Endothelial cell of umbilical vein (primary cell): ENCODE measurements around the gene UBE3B.

Experiments used
- EZH2 ChIP-seq: IDR thresholded peaks from 2 replicates; pipeline ENCODE4 v1.6.1; 2012; ENCODE audit warnings: borderline replicate concordance, low read depth, mild to moderate bottlenecking, moderate library complexity, low read length, inconsistent platforms; ENCODE audit not compliant: severe bottlenecking
- POLR2A ChIP-seq: IDR thresholded peaks from 2 replicates; pipeline ENCODE4 v1.6.1; 2012; ENCODE audit warnings: low read depth, mild to moderate bottlenecking, control low read depth, low read length
- TF ChIP-seq, protein P1 (sequence below), 2 donors: IDR thresholded peaks; 1 replicate in 1 of 2; 2 replicates in 1 of 2; pipeline ENCODE4 v1.5.1; 2011; ENCODE audit warnings: low read length in 2 of 2, mild to moderate bottlenecking in 2 of 2, moderate library complexity in 2 of 2, control low read depth in 1 of 2, inconsistent platforms in 1 of 2, low read depth in 1 of 2; ENCODE audit not compliant: insufficient read depth in 1 of 2; ENCODE audit errors: extremely low read depth in 1 of 2

DNA sequence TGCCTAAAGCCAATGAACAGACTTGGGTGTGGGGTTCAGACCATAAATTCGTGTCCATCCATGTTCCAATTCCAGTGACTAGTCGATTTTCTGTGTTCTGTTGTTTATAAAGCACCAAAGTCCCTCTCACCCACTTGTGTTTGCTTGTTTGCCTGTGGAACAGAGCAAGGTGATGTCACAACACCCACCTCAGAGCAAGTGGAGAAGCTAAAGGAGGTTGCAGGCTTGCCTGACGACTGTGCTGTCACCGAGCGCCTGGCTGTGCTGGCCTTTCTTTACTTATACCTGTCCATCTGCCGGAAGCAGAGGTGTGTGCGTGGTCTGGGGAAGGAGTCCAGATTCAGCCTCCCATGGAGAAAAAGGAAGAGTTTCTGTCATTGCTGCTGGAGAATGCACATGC, 102.2 kb downstream of the UBE3B start:
- TF ChIP-seq POLR2A: no peak
- no peak for TF ChIP-seq EZH2
- TF ChIP-seq, protein P1, sequence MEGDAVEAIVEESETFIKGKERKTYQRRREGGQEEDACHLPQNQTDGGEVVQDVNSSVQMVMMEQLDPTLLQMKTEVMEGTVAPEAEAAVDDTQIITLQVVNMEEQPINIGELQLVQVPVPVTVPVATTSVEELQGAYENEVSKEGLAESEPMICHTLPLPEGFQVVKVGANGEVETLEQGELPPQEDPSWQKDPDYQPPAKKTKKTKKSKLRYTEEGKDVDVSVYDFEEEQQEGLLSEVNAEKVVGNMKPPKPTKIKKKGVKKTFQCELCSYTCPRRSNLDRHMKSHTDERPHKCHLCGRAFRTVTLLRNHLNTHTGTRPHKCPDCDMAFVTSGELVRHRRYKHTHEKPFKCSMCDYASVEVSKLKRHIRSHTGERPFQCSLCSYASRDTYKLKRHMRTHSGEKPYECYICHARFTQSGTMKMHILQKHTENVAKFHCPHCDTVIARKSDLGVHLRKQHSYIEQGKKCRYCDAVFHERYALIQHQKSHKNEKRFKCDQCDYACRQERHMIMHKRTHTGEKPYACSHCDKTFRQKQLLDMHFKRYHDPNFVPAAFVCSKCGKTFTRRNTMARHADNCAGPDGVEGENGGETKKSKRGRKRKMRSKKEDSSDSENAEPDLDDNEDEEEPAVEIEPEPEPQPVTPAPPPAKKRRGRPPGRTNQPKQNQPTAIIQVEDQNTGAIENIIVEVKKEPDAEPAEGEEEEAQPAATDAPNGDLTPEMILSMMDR (IDR thresholded peaks at IDR 0.05; ENCODE audit: extremely low read depth in 1 of 2, insufficient read depth in 1 of 2, low read depth in 1 of 2, low read length in 2 of 2): no peak
